IMR-90 (cell line): Measurements from ENCODE around the gene NCS1. TPM values are rescaled to one million over a fixed set of nuclear protein-coding genes. Genes with fewer than 3 reads are reported as not detected.

Source experiments
- ATAC-seq: fragments of 200-7000 bp; cut with Tn5 transposase; 2 replicates; pipeline ENCODE4 v1.9.1; 2020; ENCODE audit warnings: low read depth, mild to moderate bottlenecking, moderate library complexity
- BruUV-seq: library from RNA; stranded (reverse); fragments of 400-500 nt; replicated peaks from 2 replicates; lab custom pipeline; 2021; lab: Mats Ljungman, UMichigan
- CTCF ChIA-PET: fragments of 300-600 bp; formaldehyde crosslinking; extraction: SDS; loops from one replicate; lab custom pipeline; 2021; ENCODE audit warnings: antibody characterized with exemption; lab: Yijun Ruan, JAX
- POLR2A ChIA-PET: fragments of 300-600 bp; sonication (Branson Sonifier 250); formaldehyde crosslinking; loops from one replicate; lab custom pipeline; 2022; ENCODE audit warnings: antibody characterized with exemption; ENCODE audit not compliant: unreplicated experiment; lab: Charles Lee
- DNase-seq: peaks from one replicate; pipeline ENCODE4 v3.0.0; 2013
- H2AFZ ChIP-seq: replicated peaks from 2 replicates; pipeline ENCODE3; 2013; ENCODE audit warnings: low read length, mild to moderate bottlenecking; ENCODE audit not compliant: poor library complexity
- H2AK5ac ChIP-seq: 2 replicates; pipeline ENCODE4 v1.6.1; 2013; ENCODE audit warnings: low read depth, low read length, inconsistent platforms
- H2AK9ac ChIP-seq: replicated peaks from 2 replicates; pipeline ENCODE3; 2013; ENCODE audit warnings: mild to moderate bottlenecking, low read depth, low read length, moderate library complexity; ENCODE audit not compliant: poor library complexity
- H2BK120ac ChIP-seq: 2 replicates; pipeline ENCODE4 v1.6.1; 2013; ENCODE audit warnings: low read depth, low read length, inconsistent platforms
- H2BK15ac ChIP-seq: 3 replicates; pipeline ENCODE4 v1.6.1; 2013; ENCODE audit warnings: low read depth, low read length, inconsistent platforms
- H2BK20ac ChIP-seq: 2 replicates; pipeline ENCODE4 v1.6.1; 2013; ENCODE audit warnings: low read depth, mild to moderate bottlenecking, inconsistent platforms, low read length, moderate library complexity
- H2BK5ac ChIP-seq: 2 replicates; pipeline ENCODE4 v1.6.1; 2013; ENCODE audit warnings: mild to moderate bottlenecking, low read depth, low read length, inconsistent platforms; ENCODE audit not compliant: poor library complexity, severe bottlenecking
- H3K14ac ChIP-seq: replicated peaks from 2 replicates; pipeline ENCODE4 v1.6.1; 2013; ENCODE audit warnings: low read depth, low read length, inconsistent platforms
- H3K18ac ChIP-seq: 2 replicates; pipeline ENCODE4 v1.6.1; 2013; ENCODE audit warnings: low read depth, low read length, control low read depth
- H3K23ac ChIP-seq: 2 replicates; pipeline ENCODE4 v1.6.1; 2013; ENCODE audit warnings: low read depth, low read length, inconsistent platforms
- H3K27ac ChIP-seq: 2 replicates; pipeline ENCODE4 v1.5.1; 2013; ENCODE audit warnings: mild to moderate bottlenecking, control low read depth, low read length; ENCODE audit not compliant: insufficient read depth
- H3K27me3 ChIP-seq: 2 replicates; pipeline ENCODE4 v1.6.1; 2013; ENCODE audit warnings: low read length; ENCODE audit not compliant: control insufficient read depth, insufficient read depth
- H3K36me3 ChIP-seq: 2 replicates; pipeline ENCODE4 v1.6.1; 2013; ENCODE audit warnings: low read length, mixed read lengths; ENCODE audit not compliant: control insufficient read depth, insufficient read depth
- H3K4ac ChIP-seq: 2 replicates; pipeline ENCODE4 v1.6.1; 2013; ENCODE audit warnings: low read depth, low read length, inconsistent platforms
- H3K4me1 ChIP-seq: 2 replicates; pipeline ENCODE4 v1.6.1; 2013; ENCODE audit warnings: low read length, mixed read lengths; ENCODE audit not compliant: control insufficient read depth, insufficient read depth
- H3K4me2 ChIP-seq: 2 replicates; pipeline ENCODE4 v1.6.1; 2013; ENCODE audit warnings: low read depth, mild to moderate bottlenecking, control low read depth, low read length, moderate library complexity
- H3K4me3 ChIP-seq: 2 replicates; pipeline ENCODE4 v1.5.1; 2013; ENCODE audit warnings: low read depth, mild to moderate bottlenecking, control low read depth, low read length, moderate library complexity; ENCODE audit not compliant: insufficient read depth
- H3K56ac ChIP-seq: 2 replicates; pipeline ENCODE4 v1.6.1; 2013; ENCODE audit warnings: low read length, inconsistent platforms; ENCODE audit not compliant: insufficient read depth; ENCODE audit errors: extremely low read depth
- H3K79me1 ChIP-seq, 2 experiments: 2 replicates each; pipeline ENCODE4 v1.6.1; 2013; ENCODE audit warnings: low read length in 2 of 2, inconsistent platforms in 1 of 2, low read depth in 1 of 2
- H3K9ac ChIP-seq: 2 replicates; pipeline ENCODE4 v1.6.1; 2013; ENCODE audit warnings: low read depth, low read length, control low read depth
- H3K9me1 ChIP-seq: 2 replicates; pipeline ENCODE4 v1.6.1; 2013; ENCODE audit warnings: low read length, inconsistent platforms; ENCODE audit not compliant: insufficient read depth
- H3K9me3 ChIP-seq: 2 replicates; pipeline ENCODE4 v1.6.1; 2013; ENCODE audit warnings: low read length; ENCODE audit not compliant: control insufficient read depth, insufficient read depth
- H4K20me1 ChIP-seq: 2 replicates; pipeline ENCODE4 v1.6.1; 2013; ENCODE audit warnings: low read length, inconsistent platforms; ENCODE audit not compliant: insufficient read depth
- H4K5ac ChIP-seq: 2 replicates; pipeline ENCODE4 v1.6.1; 2013; ENCODE audit warnings: mild to moderate bottlenecking, low read depth, low read length, control low read depth
- H4K8ac ChIP-seq, 2 experiments: 2 replicates each; pipeline ENCODE4 v1.6.1; 2013; ENCODE audit warnings: low read depth in 2 of 2, low read length in 2 of 2, control low read depth in 1 of 2, inconsistent platforms in 1 of 2
- H4K91ac ChIP-seq: 2 replicates; pipeline ENCODE4 v1.6.1; 2013; ENCODE audit warnings: low read depth, low read length, inconsistent platforms; ENCODE audit not compliant: insufficient read depth
- CEBPB ChIP-seq: IDR thresholded peaks from 2 replicates; pipeline ENCODE4 v1.6.1; 2012; ENCODE audit warnings: low read depth, low read length, improper control_type of control experiment
- ELK1 ChIP-seq: fragments of 150-350 bp; IDR thresholded peaks from 2 replicates; pipeline ENCODE4 v1.6.1; 2016; ENCODE audit warnings: low read depth, mild to moderate bottlenecking, low read length, moderate library complexity, borderline replicate concordance
- RCOR1 ChIP-seq: IDR thresholded peaks from 2 replicates; pipeline ENCODE4 v1.6.1; 2012; ENCODE audit warnings: mild to moderate bottlenecking, low read length, improper control_type of control experiment; ENCODE audit not compliant: insufficient replicate concordance
- WGBS, 2 experiments: methylation state at CpG; one replicate each; pipeline versions ENCODE4 v1.1.5 to v1.1.7; 2013; ENCODE audit warnings: missing lambda C conversion rate in 2 of 2; ENCODE audit not compliant: insufficient read length in 1 of 2; ENCODE audit errors: extremely low coverage in 2 of 2; 5-methylcytosine and 5-hydroxymethylcytosine counted together
- dilution Hi-C: fragments of 300-500 bp; cut with HindIII; formaldehyde crosslinking; loops from one replicate; pipeline ENCODE4 v1.14.3; 2018; ENCODE audit warnings: low sequenced_read_pairs; ENCODE audit not compliant: unreplicated experiment
- in situ Hi-C: fragments of 300-500 bp; cut with MboI; formaldehyde crosslinking; loops from 3 replicates; pipeline ENCODE4 v1.14.3; 2019; ENCODE audit warnings: low sequenced_read_pairs, inconsistent platforms, mixed read lengths
- intact Hi-C: fragments of 100-400 bp; cut with micrococcal nuclease; formaldehyde crosslinking; loops from 2 replicates; pipeline ENCODE4 v1.10.0; 2022
- polyA plus RNA-seq, 3 experiments: library from polyadenylated mRNA; depleted of rRNA; stranded (reverse); fragments of >200 nt; gene quantifications; 2 replicates each; pipeline ENCODE4 v1.2.3, GENCODE V29; 2012; ENCODE audit warnings: low replicate concordance in 1 of 3
- total RNA-seq: library from RNA; depleted of rRNA; stranded (reverse); fragments of >200 nt; gene quantifications from 2 replicates; pipeline ENCODE4 v1.2.3, GENCODE V29; 2012

NCS1 gene
- total and polyA plus RNA-seq, 2 of the 4 experiments (the other 2 are of a cell fraction) = 41.0 to 60.5 TPM

- in situ Hi-C loops (no loop called here), dilution Hi-C loops (no loop called here), intact Hi-C loops (no loop called here)
- ChIA-PET CTCF (no interaction called here), POLR2A (no interaction called here)
- H3K4me2 ChIP-seq = no peak overlapping the region
- H4K8ac ChIP-seq = no peak overlapping the region
- H3K79me1 ChIP-seq = peaks cover 21 to 85% of the 10 kb centered on the region in 2 experiments
- no peak overlapping the region for H3K23ac ChIP-seq
- no peak for TF ChIP-seq ELK1
- peak; percentile 70 for TF ChIP-seq CEBPB
- TF ChIP-seq RCOR1 = no peak
- peaks cover 17% of the 10 kb centered on the region for H3K4me1 ChIP-seq
- DNase-seq = no peak
- no peak overlapping the region for H3K4me3 ChIP-seq
- H2AK9ac ChIP-seq = peak overlapping the region; percentile 61
- H3K9me3 ChIP-seq = no peaks in the 10 kb centered on the region
- H3K18ac ChIP-seq = no peak overlapping the region
- no peak overlapping the region for H2BK120ac ChIP-seq
- no peaks in the 10 kb centered on the region for H3K27me3 ChIP-seq
- H3K14ac ChIP-seq = no peak overlapping the region
- H2BK5ac ChIP-seq = no peak overlapping the region
- no peak overlapping the region for H3K27ac ChIP-seq
- H4K5ac ChIP-seq = no peak overlapping the region
- WGBS, 2 experiments = 88% methylated on average over 6 of the region's 17 CpGs; no CpG with 5 or more reads in 1 of the 2 experiments
- no peak overlapping the region for H2BK20ac ChIP-seq
- H2AFZ ChIP-seq = peak overlapping the region; percentile 58
- H4K91ac ChIP-seq = no peak overlapping the region
- no peak overlapping the region for H2AK5ac ChIP-seq
- H2BK15ac ChIP-seq = no peak overlapping the region
- H3K56ac ChIP-seq = no peak overlapping the region
- no peak overlapping the region for H3K4ac ChIP-seq
- no peak overlapping the region for H3K9ac ChIP-seq
- BruUV-seq = no TSS peak
- no peak for ATAC-seq
- peaks cover 9% of the 10 kb centered on the region for H3K36me3 ChIP-seq
- H3K9me1 ChIP-seq = peaks cover 7% of the 10 kb centered on the region; the same call in 1 of the 2 replicates
- peaks cover 61% of the 10 kb centered on the region for H4K20me1 ChIP-seq
Observed at GRCh38 chr9:130212543-130213297, 40.5 kb downstream of the NCS1 start.
